Stimulated activated naive B cell treated with anti-CD40 and anti-IgM and Interleukin-4, amounts not matched to agents 10 μg/mL and 1 μg/mL and 100 μg/mL, for 72 hours (primary cell): ENCODE measurements around the gene MTFR1L.

Experiments
- ATAC-seq, 2 donors: fragments of 150-1000 bp; cut with Tn5 transposase; replicated peaks; 2 replicates each; pipeline ENCODE4 v1.10.0; 2021; ENCODE audit warnings: moderate library complexity in 1 of 2
- DNase-seq: peaks from one replicate; pipeline ENCODE4 v3.0.0; 2021
- H3K27ac Mint-ChIP-seq: one replicate; pipeline ENCODE4 v1.8.0; 2022; ENCODE audit warnings: mild to moderate bottlenecking, mixed read lengths
- H3K27me3 Mint-ChIP-seq, 2 donors: one replicate each; pipeline ENCODE4 v1.8.0; 2022; ENCODE audit warnings: mixed read lengths in 2 of 2
- H3K36me3 Mint-ChIP-seq, 2 donors: one replicate each; pipeline ENCODE4 v1.8.0; 2022; ENCODE audit warnings: mixed read lengths in 2 of 2, mild to moderate bottlenecking in 1 of 2
- H3K4me1 Mint-ChIP-seq, 2 donors: one replicate each; pipeline ENCODE4 v1.8.0; 2022; ENCODE audit warnings: mixed read lengths in 2 of 2, mild to moderate bottlenecking in 1 of 2
- H3K4me3 Mint-ChIP-seq, 2 donors: one replicate each; pipeline ENCODE4 v1.8.0; 2022; ENCODE audit warnings: mild to moderate bottlenecking in 2 of 2, mixed read lengths in 2 of 2, moderate library complexity in 1 of 2
- H3K9me3 Mint-ChIP-seq, 2 donors: one replicate each; pipeline ENCODE4 v1.8.0; 2022; ENCODE audit warnings: mixed read lengths in 2 of 2, mild to moderate bottlenecking in 1 of 2

The MTFR1L gene

DNA sequence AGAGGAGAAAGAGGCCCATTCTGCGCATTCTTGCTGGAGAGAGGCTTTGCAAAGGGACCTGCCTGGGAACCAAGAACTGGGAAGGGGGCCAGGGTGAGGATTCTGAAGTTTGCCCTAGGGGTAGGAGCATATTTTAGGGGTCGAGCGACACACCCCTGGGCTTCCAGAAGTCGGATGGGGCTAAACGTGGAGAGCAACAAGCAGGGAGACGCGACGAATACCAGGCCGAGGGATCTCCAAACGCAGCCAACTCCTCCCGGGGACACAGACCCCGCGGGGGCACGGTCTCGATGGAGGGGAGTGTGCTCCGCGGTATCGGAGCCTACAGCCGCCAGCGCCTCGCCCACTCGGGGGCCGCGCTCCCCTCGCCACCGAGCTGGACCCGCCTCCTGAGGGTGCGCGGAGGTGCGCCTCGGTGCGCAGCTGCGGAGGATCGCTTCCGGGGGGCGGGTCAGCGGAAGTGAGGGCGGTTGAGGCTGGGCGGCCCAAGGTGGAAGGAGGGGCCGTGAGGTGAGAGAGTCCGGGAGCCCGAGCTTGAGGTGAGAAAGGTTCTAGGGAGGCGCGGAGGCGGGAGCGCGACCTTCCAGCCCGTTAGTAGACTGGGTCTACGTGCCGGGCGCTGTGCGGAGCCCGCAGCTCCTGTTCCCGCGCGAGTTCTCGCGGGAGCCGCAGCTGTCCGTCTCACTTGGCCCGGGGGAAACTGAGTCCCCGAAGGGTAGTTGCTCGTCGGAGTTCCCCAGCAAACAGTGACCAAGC, at the start of gene MTFR1L:
Gene MTFR1L, plus strand, starts transcription at position 464 of the 756 bp plus-strand sequence. CDS start 3,151 bp downstream, outside the sequence.
- Mint-ChIP-seq H3K27ac (peak within 1 kb of the TSS; percentile 97), H3K36me3 (peaks cover 11 to 16% of the 10 kb centered on the region in 2 donors), H3K9me3 (no peaks in the 10 kb centered on the region), H3K27me3 (no peaks in the 10 kb centered on the region), H3K4me1 (peaks cover 23 to 31% of the 10 kb centered on the region in 2 donors), H3K4me3 (peak within 1 kb of the TSS; percentile 90 to 97)
- ATAC-seq = peak; percentile 86 to 89
- peak; percentile 90 for DNase-seq

DNA sequence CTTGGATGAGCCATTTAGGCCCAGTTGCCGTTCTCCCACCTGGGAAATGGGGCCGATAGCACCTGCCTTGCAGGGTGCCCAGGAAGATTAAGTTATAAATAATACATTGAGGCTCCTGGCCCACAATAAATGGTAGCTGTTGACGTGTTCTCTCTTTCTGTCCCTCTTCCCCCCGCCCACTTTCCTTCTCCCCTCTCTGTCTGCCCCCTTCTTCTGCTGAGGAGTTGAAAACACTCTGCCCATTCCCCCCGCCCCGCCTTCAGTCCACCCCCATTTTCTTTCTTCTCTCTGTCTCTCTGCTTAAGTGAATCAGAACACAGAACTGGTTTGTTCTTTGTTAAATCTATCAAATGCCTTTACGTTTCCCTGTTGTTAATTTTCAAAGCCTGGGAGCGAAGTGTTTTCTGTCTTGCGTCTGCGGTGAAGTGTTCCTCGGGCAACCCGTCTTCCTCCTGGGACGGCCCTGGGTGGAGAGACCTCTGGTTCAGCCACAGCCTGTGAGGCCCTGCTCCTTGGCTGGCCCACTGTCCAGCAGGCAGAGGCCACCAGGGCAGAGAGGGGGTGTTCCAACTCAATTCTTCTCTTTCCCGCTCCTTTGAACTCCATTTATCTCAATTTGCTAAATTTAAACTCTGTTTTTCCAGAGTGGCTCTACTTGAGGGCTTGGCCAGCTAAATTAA, 49.1 kb upstream of the MTFR1L start:
- Mint-ChIP-seq H3K9me3 (no peaks in the 10 kb centered on the region), H3K4me1 (peaks cover 58 to 69% of the 10 kb centered on the region in 2 donors), H3K4me3 (peak overlapping the region; percentile 44 to 74), H3K27ac (no peak overlapping the region), H3K27me3 (peaks cover 50 to 61% of the 10 kb centered on the region in 2 donors), H3K36me3 (no peaks in the 10 kb centered on the region)
- no peak for DNase-seq
- no peak for ATAC-seq

- Mint-ChIP-seq H3K4me3 (peak overlapping the region; percentile 44 to 74), H3K4me1 (peaks cover 54 to 62% of the 10 kb centered on the region in 2 donors), H3K27me3 (peaks cover 50 to 61% of the 10 kb centered on the region in 2 donors), H3K9me3 (no peaks in the 10 kb centered on the region), H3K27ac (peak overlapping the region; percentile 22), H3K36me3 (no peaks in the 10 kb centered on the region)
- DNase-seq (no peak), ATAC-seq (peak; percentile 51 to 53)
Measured at GRCh38 chr1:25771221-25772114, 48.3 kb upstream of the MTFR1L start.

DNA sequence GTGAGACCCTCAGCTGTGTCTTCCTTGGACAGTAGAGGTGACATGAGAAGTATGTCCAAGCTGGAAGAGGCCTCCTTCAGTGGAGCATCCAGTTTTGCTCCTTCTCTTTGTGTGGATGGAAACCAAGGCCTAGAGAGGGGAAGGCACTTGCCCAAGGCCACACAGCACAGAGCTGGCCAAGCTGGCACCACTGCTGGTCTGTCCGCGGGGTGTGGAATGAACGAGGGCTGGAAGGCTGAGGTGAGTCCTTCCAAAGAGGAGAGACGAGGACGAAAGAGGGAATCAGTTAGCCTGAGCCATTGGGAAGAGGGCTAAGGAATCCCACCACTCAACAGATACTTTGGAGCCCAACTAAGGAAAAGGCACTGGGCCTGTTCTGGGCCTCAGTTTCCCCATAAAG, 47.6 kb upstream of the MTFR1L start:
- H3K4me3 Mint-ChIP-seq = peak overlapping the region; percentile 44 to 74
- no peaks in the 10 kb centered on the region for H3K9me3 Mint-ChIP-seq
- H3K27ac Mint-ChIP-seq = peak overlapping the region; percentile 16
- DNase-seq (no peak), ATAC-seq (no peak)
- H3K36me3 Mint-ChIP-seq = no peaks in the 10 kb centered on the region
- peaks cover 49 to 61% of the 10 kb centered on the region in 2 donors for H3K27me3 Mint-ChIP-seq
- peaks cover 54 to 62% of the 10 kb centered on the region in 2 donors for H3K4me1 Mint-ChIP-seq

DNA sequence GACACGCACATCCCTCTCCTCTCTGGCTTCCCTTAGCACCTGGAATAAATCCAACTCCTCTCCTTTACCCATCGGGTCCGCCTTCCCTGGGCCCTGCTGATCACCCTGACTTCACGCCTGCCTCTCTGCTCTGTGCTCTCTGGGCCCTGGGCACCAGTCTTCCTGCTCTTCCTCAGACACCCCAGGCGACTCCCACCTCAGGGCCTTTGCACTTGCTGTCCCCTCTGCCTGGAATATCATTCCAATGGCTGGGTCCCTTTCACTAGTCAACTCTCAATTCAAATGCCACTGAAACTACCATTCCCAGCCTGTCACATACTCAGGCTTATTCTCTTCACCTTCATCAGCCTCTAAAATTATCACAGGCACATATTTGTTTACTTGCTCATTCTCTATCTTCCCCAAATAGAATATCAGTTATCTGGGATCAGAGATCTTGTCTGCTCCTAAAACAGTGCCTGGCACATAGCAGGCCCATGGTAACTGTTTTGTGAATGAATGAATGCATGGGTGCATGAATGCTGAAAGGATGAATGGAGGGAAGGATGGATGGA, 47.0 kb upstream of the MTFR1L start:
- DNase-seq (no peak), ATAC-seq (no peak)
- Mint-ChIP-seq H3K27me3 (peaks cover 43 to 55% of the 10 kb centered on the region in 2 donors), H3K4me1 (peaks cover 51 to 62% of the 10 kb centered on the region in 2 donors), H3K36me3 (no peaks in the 10 kb centered on the region), H3K4me3 (no peak overlapping the region), H3K27ac (peak overlapping the region; percentile 1), H3K9me3 (no peaks in the 10 kb centered on the region)

GRCh38 chr1:25773441-25774125, 46.2 kb upstream of the MTFR1L start:
- Mint-ChIP-seq H3K36me3 (no peaks in the 10 kb centered on the region), H3K4me3 (no peak overlapping the region), H3K27me3 (peaks cover 35 to 47% of the 10 kb centered on the region in 2 donors), H3K27ac (no peak overlapping the region), H3K4me1 (peaks cover 52 to 62% of the 10 kb centered on the region in 2 donors), H3K9me3 (no peaks in the 10 kb centered on the region)
- no peak for ATAC-seq
- DNase-seq = no peak

DNA sequence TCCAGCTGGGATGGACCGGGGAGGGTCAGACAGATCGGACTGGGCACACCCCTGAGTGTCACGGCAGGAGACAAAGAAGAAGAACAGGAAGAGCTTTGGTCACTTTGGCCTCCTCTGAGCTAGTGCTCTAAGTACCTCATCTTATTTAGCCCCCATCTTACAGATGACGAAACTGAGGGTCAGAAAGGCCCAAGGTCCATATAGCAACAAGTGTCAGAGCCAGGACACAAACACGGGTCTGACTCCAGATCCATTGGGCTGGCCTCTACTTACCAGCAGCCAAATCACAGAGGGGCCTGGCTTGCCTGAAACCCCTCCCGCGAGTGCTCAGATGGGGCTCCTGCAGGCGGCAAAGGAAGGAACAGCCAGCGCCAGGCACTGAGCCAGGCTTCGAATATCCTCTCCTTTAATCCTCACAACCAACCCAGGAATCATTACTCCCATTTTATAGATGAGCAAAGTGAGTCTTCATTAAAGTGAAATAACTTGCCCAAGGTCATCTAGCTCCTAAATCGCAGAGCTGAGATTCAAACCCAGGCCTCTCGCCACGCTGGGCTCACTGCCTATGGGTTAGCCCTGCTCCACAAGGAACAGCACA, 45.4 kb upstream of the MTFR1L start:
- DNase-seq = no peak

DNA sequence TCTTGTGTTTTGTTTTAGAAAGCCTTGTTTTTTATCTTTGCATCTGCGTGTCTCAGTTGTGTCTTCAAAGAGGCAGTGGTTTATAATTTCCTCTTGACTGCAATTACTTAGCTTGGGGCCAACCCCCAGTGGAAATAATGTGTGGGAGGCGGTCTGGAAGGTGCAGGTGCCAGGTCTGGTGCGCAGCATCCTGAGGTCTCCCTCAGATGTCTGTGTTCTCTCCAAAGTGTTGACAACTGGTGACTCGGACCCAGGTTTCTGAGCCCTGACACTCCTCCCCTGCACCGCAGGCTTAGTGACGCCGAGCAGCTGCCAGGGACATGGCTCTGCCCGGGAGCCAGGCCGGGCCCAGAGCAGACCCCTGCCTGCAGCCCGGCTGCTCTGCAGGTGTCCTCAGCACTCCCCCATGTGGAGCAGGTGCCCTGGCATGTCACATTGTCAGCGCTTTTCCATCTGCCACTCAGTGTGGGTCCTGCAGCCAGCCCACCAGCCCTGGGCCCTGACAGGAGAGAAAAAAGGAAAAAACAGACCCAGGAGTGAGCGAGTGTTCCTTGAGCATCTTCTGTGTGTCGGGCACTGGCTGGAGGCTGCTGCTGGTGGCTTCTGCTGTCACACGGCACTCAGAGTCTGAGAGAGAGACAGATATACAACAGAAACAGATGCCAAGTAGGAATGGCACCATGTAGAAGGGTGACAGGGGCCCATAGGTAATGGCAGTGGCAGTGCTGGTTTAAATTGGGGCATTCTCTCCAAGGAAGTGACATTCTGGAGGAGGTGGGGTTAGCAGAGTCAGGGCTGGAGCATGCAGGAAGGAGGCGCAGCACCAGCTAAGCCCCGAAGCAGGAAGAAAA, 44.6 kb upstream of the MTFR1L start:
- H3K4me1 Mint-ChIP-seq = peaks cover 48% of the 10 kb centered on the region in 2 donors
- ATAC-seq (peak; percentile 87 to 91), DNase-seq (peak; percentile 73)
- no peaks in the 10 kb centered on the region for H3K9me3 Mint-ChIP-seq
- peak overlapping the region; percentile 93 for H3K27ac Mint-ChIP-seq
- H3K36me3 Mint-ChIP-seq = no peaks in the 10 kb centered on the region
- H3K27me3 Mint-ChIP-seq = peaks cover 20 to 34% of the 10 kb centered on the region in 2 donors
- peak overlapping the region; percentile 37 to 54 for H3K4me3 Mint-ChIP-seq

More for the DNA sequence above, 45.4 kb upstream of the MTFR1L start:
- Mint-ChIP-seq H3K27me3 (peaks cover 28 to 39% of the 10 kb centered on the region in 2 donors), H3K4me3 (no peak overlapping the region), H3K27ac (peak overlapping the region; percentile 31), H3K9me3 (no peaks in the 10 kb centered on the region), H3K4me1 (peaks cover 50 to 56% of the 10 kb centered on the region in 2 donors), H3K36me3 (no peaks in the 10 kb centered on the region)
- ATAC-seq = no peak

- H3K27me3 Mint-ChIP-seq = peaks cover 9 to 15% of the 10 kb centered on the region in 2 donors
- no peak overlapping the region for H3K27ac Mint-ChIP-seq
- H3K4me1 Mint-ChIP-seq = peaks cover 14 to 16% of the 10 kb centered on the region in 2 donors
- ATAC-seq (no peak), DNase-seq (no peak)
- no peaks in the 10 kb centered on the region for H3K36me3 Mint-ChIP-seq
- no peaks in the 10 kb centered on the region for H3K9me3 Mint-ChIP-seq
- no peak overlapping the region for H3K4me3 Mint-ChIP-seq
Measured at GRCh38 chr1:25779388-25779787, 40.4 kb upstream of the MTFR1L start.

GRCh38 chr1:25779894-25780293, 39.9 kb upstream of the MTFR1L start:
- Mint-ChIP-seq H3K4me3 (no peak overlapping the region), H3K27ac (no peak overlapping the region), H3K9me3 (no peaks in the 10 kb centered on the region), H3K27me3 (peaks cover 9 to 15% of the 10 kb centered on the region in 2 donors), H3K4me1 (peaks cover 9 to 11% of the 10 kb centered on the region in 2 donors), H3K36me3 (no peaks in the 10 kb centered on the region)
- ATAC-seq (no peak), DNase-seq (no peak)

GRCh38 chr1:25780318-25781129, 39.2 kb upstream of the MTFR1L start:
- Mint-ChIP-seq H3K4me3 (no peak overlapping the region), H3K4me1 (peaks cover 2 to 5% of the 10 kb centered on the region in 2 donors), H3K9me3 (no peaks in the 10 kb centered on the region), H3K36me3 (no peaks in the 10 kb centered on the region), H3K27ac (no peak overlapping the region), H3K27me3 (peaks cover 9 to 10% of the 10 kb centered on the region in 2 donors)
- ATAC-seq (no peak), DNase-seq (no peak)

DNA sequence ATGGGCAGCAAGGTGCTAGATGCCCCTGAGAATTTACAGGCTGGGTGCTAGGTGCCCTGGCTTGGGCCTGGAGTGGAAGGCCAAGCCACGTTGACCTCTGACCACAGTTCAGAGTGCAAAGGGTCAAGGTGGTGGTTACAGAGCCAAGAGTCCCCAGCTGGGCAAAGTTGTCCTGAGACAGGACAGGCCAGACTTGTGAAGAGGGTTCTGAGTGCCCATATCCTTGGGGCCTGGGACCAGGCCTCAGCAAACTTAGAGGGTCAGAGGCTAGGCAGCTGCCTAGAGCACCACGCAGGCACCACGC, 38.7 kb upstream of the MTFR1L start:
- H3K27me3 Mint-ChIP-seq = peaks cover 9 to 10% of the 10 kb centered on the region in 2 donors
- no peak for ATAC-seq
- no peak for DNase-seq
- no peaks in the 10 kb centered on the region for H3K36me3 Mint-ChIP-seq
- H3K27ac Mint-ChIP-seq = no peak overlapping the region
- peaks cover 0 to 2% of the 10 kb centered on the region in 2 donors for H3K4me1 Mint-ChIP-seq
- no peaks in the 10 kb centered on the region for H3K9me3 Mint-ChIP-seq
- no peak overlapping the region for H3K4me3 Mint-ChIP-seq
